GM21786 (cell line): ENCODE measurements around the gene TSPAN14.
A peak's percentile ranks its signal among the peaks of the same experiment; 100 is the strongest.
"Not testable (repeated sequence)": the region's sequence is repeated elsewhere in the genome, so short reads cannot be mapped to it uniquely, and the experiment has no call there.

ENCODE experiments used
- ATAC-seq: cut with Tn5 transposase; IDR thresholded peaks from one replicate; pipeline ENCODE4 v1.9.1; 2021; ENCODE audit not compliant: unreplicated experiment

Gene TSPAN14

GRCh38 chr10:80453842-80454512 is at the start of gene TSPAN14:
TSPAN14 (plus strand) TSS chr10:80454310; CDS start chr10:80489234, 34,924 bp downstream.
- ATAC-seq, result peak; percentile 57

- no peak for ATAC-seq
Measured at GRCh38 chr10:80405035-80405434, 49.1 kb upstream of the TSPAN14 start.

- no peak for ATAC-seq
Measured at GRCh38 chr10:80405626-80406025, 48.5 kb upstream of the TSPAN14 start.

- no peak for ATAC-seq
Measured at GRCh38 chr10:80406204-80406603, 47.9 kb upstream of the TSPAN14 start.

GRCh38 chr10:80407812-80408241 is 46.3 kb upstream of the TSPAN14 start:
- ATAC-seq, result peak; percentile 29

GRCh38 chr10:80408242-80409101 is 45.6 kb upstream of the TSPAN14 start, which contains the start of gene PRXL2A:
PRXL2A (plus strand) TSS chr10:80408551; CDS start chr10:80420468, 11,917 bp downstream.
- peak; percentile 92 for ATAC-seq

GRCh38 chr10:80409121-80409520 is 45.0 kb upstream of the TSPAN14 start:
- ATAC-seq, result no peak

- ATAC-seq, result no peak
Measured at GRCh38 chr10:80410122-80410521, 44.0 kb upstream of the TSPAN14 start.

- no peak for ATAC-seq
Measured at GRCh38 chr10:80410578-80411145, 43.4 kb upstream of the TSPAN14 start.

GRCh38 chr10:80411267-80411668 is 42.8 kb upstream of the TSPAN14 start:
- ATAC-seq, result no peak

- ATAC-seq, result no peak
Measured at GRCh38 chr10:80411681-80412220, 42.4 kb upstream of the TSPAN14 start.

GRCh38 chr10:80412486-80412885 is 41.6 kb upstream of the TSPAN14 start:
- no peak for ATAC-seq

GRCh38 chr10:80413271-80413996 is 40.7 kb upstream of the TSPAN14 start:
- no peak for ATAC-seq

GRCh38 chr10:80414142-80414895 is 39.8 kb upstream of the TSPAN14 start:
- no peak for ATAC-seq

GRCh38 chr10:80415734-80416478 is 38.2 kb upstream of the TSPAN14 start:
- ATAC-seq, result no peak

- ATAC-seq, result no peak
Measured at GRCh38 chr10:80416479-80417098, 37.5 kb upstream of the TSPAN14 start.

- not testable (repeated sequence) for ATAC-seq
Measured at GRCh38 chr10:80417256-80417655, 36.9 kb upstream of the TSPAN14 start.

GRCh38 chr10:80421050-80421706 is 32.9 kb upstream of the TSPAN14 start:
- ATAC-seq, result peak; percentile 15
